Measurements from ENCODE around the gene APH1B.

DNA sequence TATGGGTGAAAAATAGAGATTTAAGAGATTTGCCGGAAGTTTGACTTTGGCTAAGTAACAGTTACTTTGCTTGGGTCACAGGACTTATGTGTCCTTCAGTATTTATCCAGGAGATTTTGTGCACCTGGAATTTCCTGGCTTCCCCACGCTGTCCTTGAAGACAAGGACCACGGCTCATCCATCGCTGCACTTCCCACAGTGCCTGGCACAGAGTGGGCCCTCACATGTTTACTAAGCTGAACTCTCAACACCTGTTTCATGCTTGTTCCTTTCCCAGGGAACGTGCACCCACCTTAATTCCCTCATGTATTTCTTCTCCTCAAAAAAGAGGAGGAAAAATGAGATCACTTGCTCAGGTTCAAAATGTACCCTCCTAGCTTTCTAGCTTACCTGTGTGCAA is 72.2 kb downstream of the APH1B start:
- TF ChIP-seq, protein P1, sequence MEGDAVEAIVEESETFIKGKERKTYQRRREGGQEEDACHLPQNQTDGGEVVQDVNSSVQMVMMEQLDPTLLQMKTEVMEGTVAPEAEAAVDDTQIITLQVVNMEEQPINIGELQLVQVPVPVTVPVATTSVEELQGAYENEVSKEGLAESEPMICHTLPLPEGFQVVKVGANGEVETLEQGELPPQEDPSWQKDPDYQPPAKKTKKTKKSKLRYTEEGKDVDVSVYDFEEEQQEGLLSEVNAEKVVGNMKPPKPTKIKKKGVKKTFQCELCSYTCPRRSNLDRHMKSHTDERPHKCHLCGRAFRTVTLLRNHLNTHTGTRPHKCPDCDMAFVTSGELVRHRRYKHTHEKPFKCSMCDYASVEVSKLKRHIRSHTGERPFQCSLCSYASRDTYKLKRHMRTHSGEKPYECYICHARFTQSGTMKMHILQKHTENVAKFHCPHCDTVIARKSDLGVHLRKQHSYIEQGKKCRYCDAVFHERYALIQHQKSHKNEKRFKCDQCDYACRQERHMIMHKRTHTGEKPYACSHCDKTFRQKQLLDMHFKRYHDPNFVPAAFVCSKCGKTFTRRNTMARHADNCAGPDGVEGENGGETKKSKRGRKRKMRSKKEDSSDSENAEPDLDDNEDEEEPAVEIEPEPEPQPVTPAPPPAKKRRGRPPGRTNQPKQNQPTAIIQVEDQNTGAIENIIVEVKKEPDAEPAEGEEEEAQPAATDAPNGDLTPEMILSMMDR (IDR thresholded peaks at IDR 0.05) = no peak
- no peak for TF ChIP-seq POLR2A (IDR thresholded peaks at IDR 0.05)
- no peak for TF ChIP-seq EP300 (IDR thresholded peaks at IDR 0.05)

Data from gastroesophageal sphincter (tissue), 3 donors.